G401 (cell line): ENCODE results near the gene STT3B. TPM values are rescaled to one million over a fixed set of nuclear protein-coding genes. Genes with fewer than 3 reads are reported as not detected.
A peak's percentile ranks its signal among the peaks of the same experiment; 100 is the strongest.
"Not testable (repeated sequence)": the region's sequence is repeated elsewhere in the genome, so short reads cannot be mapped to it uniquely, and the experiment has no call there.

Experiments used
- DNase-seq: peaks from one replicate; pipeline ENCODE4 v3.0.0-alpha.2; 2015; ENCODE audit warnings: low spot score
- in situ Hi-C: cut with HindIII; loops from 2 replicates; pipeline ENCODE4 v1.10.0; 2016; ENCODE audit warnings: low sequenced_read_pairs, mixed read lengths
- total RNA-seq: library from RNA; depleted of rRNA; stranded (reverse); fragments of >200 nt; shearing (Covaris generic); gene quantifications from 2 replicates; pipeline ENCODE4 v1.2.3, GENCODE V29; 2014

Gene STT3B
- total RNA-seq, 1 experiment from 2014 or later: 118 TPM

DNA sequence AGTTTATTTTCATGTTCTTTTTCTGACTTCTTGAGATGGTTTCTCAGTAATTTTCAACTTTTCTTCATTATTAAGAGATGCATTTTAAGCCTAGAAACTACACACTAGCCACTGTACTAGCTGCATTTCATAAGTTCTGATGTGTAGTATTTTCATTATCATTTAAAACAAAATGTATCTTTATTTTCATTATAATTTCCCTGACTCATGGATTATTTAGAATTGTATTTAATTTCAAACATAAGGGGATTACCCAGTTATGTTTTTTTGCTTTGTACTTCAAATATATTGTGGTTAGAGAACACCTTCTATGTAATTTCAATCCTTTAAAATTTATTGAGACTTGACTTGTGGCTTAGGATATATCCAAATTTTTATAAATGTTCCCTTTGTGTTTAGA is 44.5 kb downstream of the STT3B start:
- no peak for DNase-seq
- in situ Hi-C loops: no loop called here

- no peak for DNase-seq
- in situ Hi-C loops: no loop called here
These were observed 47.1 kb downstream of the STT3B start for GRCh38 chr3:31579828-31580227.

DNA sequence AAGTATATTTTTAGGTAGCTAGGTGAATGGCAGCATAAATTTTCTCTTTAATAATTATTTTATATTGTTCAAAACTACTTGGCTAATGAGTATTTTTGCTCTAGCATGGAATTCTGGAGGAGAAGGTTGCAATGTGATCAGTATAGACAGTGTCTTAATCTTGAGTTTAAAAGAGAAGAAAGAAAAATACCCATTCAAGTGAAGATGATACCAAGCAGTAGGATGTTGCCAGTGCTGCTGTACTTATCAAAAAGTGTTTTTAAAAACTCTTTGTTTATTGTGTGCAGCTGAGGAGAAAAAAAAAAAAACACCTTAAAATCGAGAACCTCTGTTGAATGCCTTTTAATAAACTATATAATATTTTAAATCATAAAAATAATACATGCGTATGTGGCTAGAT is 47.9 kb downstream of the STT3B start:
- in situ Hi-C loops: no loop called here
- no peak for DNase-seq

DNA sequence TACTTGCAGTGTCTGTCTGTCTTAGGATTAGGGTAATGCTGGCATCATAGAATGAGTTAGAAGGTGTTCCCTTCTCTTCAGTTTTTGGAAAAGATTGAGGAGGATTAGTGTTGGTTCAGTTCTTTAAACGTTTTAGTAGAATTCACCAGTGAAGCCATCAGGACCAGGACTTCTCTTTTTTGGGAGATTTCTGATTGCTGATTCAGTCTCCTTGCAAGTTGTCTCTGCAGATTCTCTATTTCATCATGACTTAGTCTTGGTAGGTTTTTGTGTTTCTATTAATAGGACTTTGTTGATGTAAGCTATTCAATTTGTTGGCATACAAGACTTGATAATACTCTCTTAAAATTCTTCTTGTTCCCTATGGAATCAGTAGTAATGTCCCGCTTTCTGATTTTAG is 48.9 kb downstream of the STT3B start:
- DNase-seq: no peak
- in situ Hi-C loops: no loop called here

- in situ Hi-C loops: no loop called here
- DNase-seq: no peak
These were observed 56.5 kb downstream of the STT3B start for GRCh38 chr3:31589228-31589627.

DNA sequence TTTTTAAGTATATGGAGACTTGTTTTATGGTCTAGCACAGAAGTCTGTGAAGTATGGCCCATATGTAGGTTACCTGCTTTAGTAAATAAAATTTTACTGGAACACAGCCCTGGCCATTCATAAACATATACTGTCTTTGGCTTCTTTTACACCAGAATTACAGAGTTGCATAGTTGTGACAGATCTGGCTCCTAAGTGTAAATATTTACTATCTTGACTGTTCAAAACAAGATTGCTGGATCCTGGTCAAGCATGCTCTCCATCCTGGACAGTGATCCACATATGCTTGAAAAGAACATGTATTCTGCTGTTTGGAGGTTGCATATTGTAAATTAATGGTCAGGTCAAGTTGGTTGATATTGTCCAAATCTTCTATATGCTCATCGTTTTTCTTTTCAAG is 57.9 kb downstream of the STT3B start:
- DNase-seq: no peak
- in situ Hi-C loops: no loop called here

- in situ Hi-C loops: no loop called here
- DNase-seq: no peak
These were observed 60.0 kb downstream of the STT3B start for GRCh38 chr3:31592764-31593163.

DNA sequence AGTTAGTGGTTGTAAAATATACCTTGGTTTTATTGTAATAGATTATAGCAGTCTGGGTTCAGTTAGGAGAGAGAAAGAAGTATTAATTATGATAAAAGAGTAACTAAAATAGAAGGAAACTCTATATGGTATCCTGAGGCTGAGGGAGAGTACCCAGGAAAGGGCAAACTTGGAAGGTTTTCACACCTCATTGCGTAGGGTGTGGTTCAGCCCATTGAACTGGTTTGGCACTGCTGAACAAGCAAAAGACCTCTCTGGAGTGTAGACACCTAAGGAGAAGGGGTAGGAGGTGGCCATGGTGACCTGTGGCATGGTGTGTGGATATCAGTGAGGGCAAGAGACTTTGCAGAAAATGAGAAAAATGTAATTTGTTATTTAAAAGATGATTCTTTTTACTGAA is 63.5 kb downstream of the STT3B start:
- in situ Hi-C loops: no loop called here
- no peak for DNase-seq

GRCh38 chr3:31600431-31600830 is 67.7 kb downstream of the STT3B start:
- in situ Hi-C loops: no loop called here
- DNase-seq: no peak

DNA sequence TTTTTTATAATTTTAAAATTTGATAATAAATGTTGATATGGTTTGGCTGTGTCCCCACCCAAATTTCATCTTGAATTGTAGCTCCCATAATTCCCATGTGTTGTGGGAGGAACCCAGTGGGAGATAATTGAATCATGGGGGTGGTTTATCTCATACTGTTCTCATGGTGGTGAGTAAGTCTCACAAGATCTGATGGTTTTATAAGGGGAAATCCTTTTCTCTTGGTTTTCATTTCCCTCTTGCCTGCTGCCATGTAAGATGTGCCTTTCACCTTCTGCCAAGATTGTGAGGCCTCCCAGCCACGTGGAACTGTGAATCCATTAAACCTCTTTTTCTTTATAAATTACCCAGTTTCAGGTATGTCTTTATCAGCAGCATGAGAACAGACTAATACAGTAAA is 72.6 kb downstream of the STT3B start:
- in situ Hi-C loops, DNase-seq: not testable (repeated sequence)

GRCh38 chr3:31606453-31606852 is 73.7 kb downstream of the STT3B start:
- in situ Hi-C loops: no loop called here
- DNase-seq: no peak

DNA sequence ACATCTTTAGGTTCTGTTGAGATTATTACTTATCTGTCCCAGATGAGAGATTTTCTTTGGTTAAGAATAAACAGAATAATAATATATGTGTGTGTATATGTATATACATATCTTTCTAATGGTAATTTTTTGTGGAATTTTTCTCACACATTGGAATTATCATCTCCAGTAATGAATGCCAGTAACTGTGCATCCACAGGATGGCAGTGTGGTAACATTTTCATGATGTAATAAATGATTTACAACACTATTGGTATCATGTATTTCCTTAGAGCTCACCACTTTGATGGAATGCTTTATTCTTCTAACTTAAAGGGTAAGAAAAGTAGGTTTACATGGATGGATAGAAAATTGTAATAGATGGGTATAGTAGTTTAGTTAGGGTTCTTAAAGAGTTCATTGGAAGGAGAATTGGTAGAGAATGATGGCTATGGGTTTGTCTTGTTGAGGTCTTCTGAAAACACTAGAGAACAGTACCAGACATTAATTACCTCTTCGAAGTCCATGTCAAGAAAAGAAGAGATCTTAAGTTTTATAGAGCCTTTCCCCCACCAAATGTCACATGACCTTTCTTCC is 78.1 kb downstream of the STT3B start:
- peak; percentile 24 for DNase-seq
- in situ Hi-C loops: no loop called here

DNA sequence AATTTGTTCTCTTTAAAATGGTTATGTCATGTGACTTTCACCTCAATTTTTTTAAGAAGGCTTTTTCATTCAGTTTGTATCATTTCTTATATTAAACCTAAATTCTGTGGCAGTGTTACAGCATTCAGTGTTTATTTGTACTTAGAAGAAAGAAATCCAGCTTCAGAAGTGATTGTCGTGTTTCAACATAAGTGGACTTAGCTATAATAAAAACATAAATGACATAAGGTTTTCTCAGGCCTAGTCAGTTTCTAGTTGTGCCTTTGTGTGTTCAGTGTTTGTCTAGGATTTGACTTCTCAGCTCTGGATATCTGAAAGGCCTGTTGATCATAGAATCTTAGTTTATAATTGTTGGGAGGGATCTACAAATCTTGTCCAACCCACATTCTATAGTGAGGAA is 80.5 kb downstream of the STT3B start:
- DNase-seq: no peak
- in situ Hi-C loops: no loop called here

- no peak for DNase-seq
- in situ Hi-C loops: no loop called here
These were observed 80.9 kb downstream of the STT3B start for GRCh38 chr3:31613654-31614053.

DNA sequence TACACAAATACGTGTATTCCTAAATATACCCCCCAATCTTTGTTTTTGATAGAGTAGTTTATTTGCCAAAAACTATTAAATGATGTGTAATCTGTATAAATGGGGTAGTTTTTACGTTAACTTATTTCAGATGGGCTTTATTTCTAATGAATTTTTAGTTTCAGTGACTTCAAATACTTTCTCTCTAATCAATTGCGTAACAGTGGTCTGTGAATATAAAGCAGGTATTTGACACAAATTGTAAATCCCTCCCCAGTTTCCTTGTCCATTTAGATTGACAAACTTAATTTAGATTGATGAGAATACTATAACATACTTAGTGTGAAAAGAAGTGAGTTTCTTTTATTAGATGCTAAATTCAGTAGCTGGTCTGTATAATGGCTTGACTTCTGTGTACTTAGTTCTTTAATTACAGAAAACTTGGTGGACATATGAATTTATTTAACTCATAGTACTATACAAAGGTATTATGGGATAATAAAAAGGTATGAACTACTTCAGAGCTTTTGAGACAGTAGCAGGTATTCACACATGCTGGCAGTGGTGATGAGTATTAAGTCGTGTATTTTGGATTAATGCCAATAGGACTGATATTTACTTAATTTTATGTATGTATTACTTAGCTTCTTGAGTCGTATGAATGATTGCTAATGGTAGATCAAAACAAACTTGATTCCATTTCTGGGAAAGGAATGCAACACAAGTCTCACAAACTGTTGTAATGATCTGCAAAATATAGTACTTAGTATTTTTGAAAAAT is 81.6 kb downstream of the STT3B start:
- DNase-seq: no peak
- in situ Hi-C loops: no loop called here

GRCh38 chr3:31615071-31615875 is 82.5 kb downstream of the STT3B start:
- in situ Hi-C loops: no loop called here
- no peak for DNase-seq

- DNase-seq: no peak
- in situ Hi-C loops: no loop called here
These were observed 84.0 kb downstream of the STT3B start for GRCh38 chr3:31616711-31617110.

GRCh38 chr3:31620656-31621055 is 87.9 kb downstream of the STT3B start:
- in situ Hi-C loops: no loop called here
- DNase-seq: no peak

GRCh38 chr3:31621314-31621713 is 88.6 kb downstream of the STT3B start:
- in situ Hi-C loops: no loop called here
- DNase-seq: no peak

- in situ Hi-C loops: no loop called here
- no peak for DNase-seq
These were observed 90.0 kb downstream of the STT3B start for GRCh38 chr3:31622636-31623288.
